Measurements from ENCODE around the gene NEGR1. TPM values are rescaled to one million over a fixed set of nuclear protein-coding genes. Genes with fewer than 3 reads are reported as not detected.

NEGR1 gene
- total RNA-seq, 1 experiment from 2014 or later, result 2.9 TPM

- CTCF ChIA-PET, result no interaction called here
- TF ChIP-seq SMAD4 (CRISPR knock-in tag; IDR thresholded peaks at IDR 0.05) (no peak), FOXP4 (CRISPR knock-in tag; IDR thresholded peaks at IDR 0.05) (no peak), ZNF317 (CRISPR knock-in tag; IDR thresholded peaks at IDR 0.05; ENCODE audit: borderline replicate concordance, low read depth) (no peak), AFF4 (CRISPR knock-in tag; IDR thresholded peaks at IDR 0.05; ENCODE audit: borderline replicate concordance) (no peak), GABPB1 (CRISPR knock-in tag; IDR thresholded peaks at IDR 0.05) (no peak), ZNF671 (CRISPR knock-in tag; IDR thresholded peaks at IDR 0.05) (no peak)
- ATAC-seq (no peak), DNase-seq (ENCODE audit: low spot score) (no peak)
- H3K4me1 Mint-ChIP-seq, result no peaks in the 10 kb centered on the region
- no peaks in the 10 kb centered on the region for H3K36me3 Mint-ChIP-seq
- no peak overlapping the region for H3K4me3 Mint-ChIP-seq
- H3K27ac Mint-ChIP-seq, result no peak overlapping the region
- H3K9me3 Mint-ChIP-seq, result no peaks in the 10 kb centered on the region
- H3K27me3 Mint-ChIP-seq (ENCODE audit: low read depth), result no peaks in the 10 kb centered on the region
- POLR2A ChIA-PET, result interaction anchor here (0.7 kb wide), 1 partner anchor 226 kb away, joined by 3 read pairs; no protein-coding TSS in a partner anchor
Observed at GRCh38 chr1:72178266-72178665, 104.1 kb downstream of the NEGR1 start.

GRCh38 chr1:72177711-72178110 lies 104.6 kb downstream of the NEGR1 start:
- no peaks in the 10 kb centered on the region for H3K9me3 Mint-ChIP-seq
- no peaks in the 10 kb centered on the region for H3K36me3 Mint-ChIP-seq
- H3K4me1 Mint-ChIP-seq, result no peaks in the 10 kb centered on the region
- ATAC-seq (no peak), DNase-seq (ENCODE audit: low spot score) (no peak)
- H3K4me3 Mint-ChIP-seq, result no peak overlapping the region
- no peaks in the 10 kb centered on the region for H3K27me3 Mint-ChIP-seq (ENCODE audit: low read depth)
- ChIA-PET CTCF (interaction anchor here (1.0 kb wide), 1 partner anchor 9 kb away, joined by 3 read pairs; no protein-coding TSS in a partner anchor), POLR2A (no interaction called here)
- no peak overlapping the region for H3K27ac Mint-ChIP-seq
- TF ChIP-seq CDX4 (CRISPR knock-in tag; IDR thresholded peaks at IDR 0.05; ENCODE audit: borderline replicate concordance), result no peak
- no peak for TF ChIP-seq ZNF232 (CRISPR knock-in tag; IDR thresholded peaks at IDR 0.05)
- no peak for TF ChIP-seq ATF6 (CRISPR knock-in tag; IDR thresholded peaks at IDR 0.05)
- TF ChIP-seq E2F5 (CRISPR knock-in tag; IDR thresholded peaks at IDR 0.05), result no peak
- no peak for TF ChIP-seq HMGXB4 (CRISPR knock-in tag; IDR thresholded peaks at IDR 0.05)
- no peak for TF ChIP-seq ZNF512 (CRISPR knock-in tag; IDR thresholded peaks at IDR 0.05; ENCODE audit: borderline replicate concordance)
- no peak for TF ChIP-seq ARID4B (CRISPR knock-in tag; IDR thresholded peaks at IDR 0.05; ENCODE audit: borderline replicate concordance)
- no peak for TF ChIP-seq HMGA2 (CRISPR knock-in tag; IDR thresholded peaks at IDR 0.05)
- TF ChIP-seq MYBL2 (CRISPR knock-in tag; IDR thresholded peaks at IDR 0.05), result no peak
